B cell (primary cell): ENCODE results near the gene NUDT4. TPM values are rescaled to one million over a fixed set of nuclear protein-coding genes. Genes with fewer than 3 reads are reported as not detected.

Experiments used
- ATAC-seq: fragments of 200-7000 bp; cut with Tn5 transposase; one replicate; pipeline ENCODE4 v1.10.0; 2021; ENCODE audit warnings: low read depth, mild to moderate bottlenecking, moderate number of reproducible peaks, moderate library complexity
- CTCF ChIA-PET: fragments of 350-600 bp; sonication (Branson Sonifier 250); formaldehyde crosslinking; loops from one replicate; lab custom pipeline; 2021; ENCODE audit warnings: antibody characterized with exemption, inconsistent platforms; lab: Charles Lee
- POLR2A ChIA-PET: fragments of 350-600 bp; sonication (Branson Sonifier 250); formaldehyde crosslinking; loops from one replicate; lab custom pipeline; 2021; ENCODE audit warnings: antibody characterized with exemption; lab: Charles Lee
- DNase-seq: peaks from one replicate; pipeline ENCODE4 v3.0.0; 2013
- H2AFZ ChIP-seq: 2 replicates; pipeline ENCODE4 v1.6.1; 2012; ENCODE audit warnings: mild to moderate bottlenecking, low read depth, low read length; ENCODE audit not compliant: insufficient read depth, poor library complexity, severe bottlenecking
- H3K27ac ChIP-seq, 2 donors: 1 replicate in 1 of 2; 2 replicates in 1 of 2; pipeline ENCODE4 v1.5.1; 2012 to 2013; ENCODE audit warnings: low read length in 2 of 2, mild to moderate bottlenecking in 2 of 2, moderate library complexity in 1 of 2
- H3K27me3 ChIP-seq, 4 experiments: fragments of 200-600 bp in 1 of 4; sonication (generic) in 1 of 4; replicated peaks in 1 of 4; 1 replicate in 2 of 4; 2 replicates in 2 of 4; pipeline versions ENCODE4 v1.6.1 to v1.7.0; 2013 to 2016; ENCODE audit warnings: low read length in 3 of 4, mild to moderate bottlenecking in 2 of 4, mixed read lengths in 1 of 4, moderate library complexity in 1 of 4; ENCODE audit not compliant: insufficient read depth in 4 of 4, control insufficient read depth in 3 of 4; ENCODE audit errors: control extremely low read depth in 1 of 4
- H3K36me3 ChIP-seq, 2 experiments: replicated peaks in 1 of 2; 1 replicate in 1 of 2; 2 replicates in 1 of 2; pipeline versions ENCODE4 v1.6.1 to v1.7.1; 2013; ENCODE audit warnings: low read length in 1 of 2; ENCODE audit not compliant: insufficient read depth in 2 of 2, control insufficient read depth in 1 of 2; ENCODE audit errors: control extremely low read depth in 1 of 2, extremely low read depth in 1 of 2
- H3K4me1 ChIP-seq, 2 donors: fragments of 200-600 bp in 1 of 2; sonication (generic) in 1 of 2; 1 replicate in 1 of 2; 2 replicates in 1 of 2; pipeline versions ENCODE4 v1.5.1 to v1.6.1; 2013 to 2017; ENCODE audit warnings: low read length in 2 of 2; ENCODE audit not compliant: control insufficient read depth in 2 of 2, insufficient read depth in 2 of 2
- H3K4me2 ChIP-seq: replicated peaks from 2 replicates; pipeline ENCODE3; 2012; ENCODE audit warnings: mild to moderate bottlenecking, low read depth, low read length; ENCODE audit not compliant: poor library complexity, severe bottlenecking
- H3K4me3 ChIP-seq, 5 experiments: fragments of 200-600 bp in 1 of 5; sonication (generic) in 1 of 5; 1 replicate in 3 of 5; 2 replicates in 2 of 5; pipeline versions ENCODE4 v1.5.1 to v1.7.0; 2011 to 2016; ENCODE audit warnings: low read length in 4 of 5, mild to moderate bottlenecking in 4 of 5, low read depth in 2 of 5, control low read depth in 1 of 5, moderate library complexity in 1 of 5; ENCODE audit not compliant: insufficient read depth in 1 of 5; ENCODE audit errors: control extremely low read depth in 1 of 5, extremely low read depth in 1 of 5
- H3K79me2 ChIP-seq: fragments of 200-600 bp; sonication (generic); one replicate; pipeline ENCODE4 v1.6.0; 2016; ENCODE audit warnings: low read length; ENCODE audit not compliant: control insufficient read depth, insufficient read depth
- H3K9ac ChIP-seq: fragments of 200-600 bp; sonication (generic); 2 replicates; pipeline ENCODE4 v1.6.1; 2017; ENCODE audit warnings: mild to moderate bottlenecking, low read length, moderate library complexity
- H3K9me3 ChIP-seq, 3 donors: one replicate each; pipeline versions ENCODE4 v1.6.1 to v1.7.1; 2013; ENCODE audit warnings: low read length in 2 of 3; ENCODE audit not compliant: control insufficient read depth in 2 of 3, insufficient read depth in 1 of 3; ENCODE audit errors: control extremely low read depth in 1 of 3
- H4K20me1 ChIP-seq: 2 replicates; pipeline ENCODE4 v1.6.0; 2012; ENCODE audit warnings: mild to moderate bottlenecking, low read length; ENCODE audit not compliant: insufficient read depth, control insufficient read depth, poor library complexity, severe bottlenecking
- H3K27ac Mint-ChIP-seq: one replicate; pipeline ENCODE4 v1.8.0; 2021; ENCODE audit warnings: mixed read lengths
- H3K27me3 Mint-ChIP-seq: one replicate; pipeline ENCODE4 v1.8.0; 2021; ENCODE audit warnings: mixed read lengths
- H3K4me1 Mint-ChIP-seq: one replicate; pipeline ENCODE4 v1.8.0; 2021; ENCODE audit warnings: mixed read lengths
- H3K4me3 Mint-ChIP-seq: one replicate; pipeline ENCODE4 v1.8.0; 2021; ENCODE audit warnings: mixed read lengths
- H3K9me3 Mint-ChIP-seq: one replicate; pipeline ENCODE4 v1.8.0; 2022; ENCODE audit warnings: mixed read lengths; ENCODE audit not compliant: insufficient read depth
- CTCF ChIP-seq: fragments of 200-600 bp; IDR thresholded peaks from one replicate; pipeline ENCODE4 v1.8.0; 2022; ENCODE audit warnings: antibody characterized with exemption, mild to moderate bottlenecking
- EZH2 ChIP-seq: IDR thresholded peaks from 2 replicates; pipeline ENCODE4 v1.6.1; 2012; ENCODE audit warnings: borderline replicate concordance, low read depth, mild to moderate bottlenecking, moderate library complexity, low read length; ENCODE audit not compliant: insufficient read depth, poor library complexity, severe bottlenecking
- WGBS: methylation state at CpG from one replicate; pipeline ENCODE4 v1.1.5; 2013; ENCODE audit warnings: missing lambda C conversion rate; ENCODE audit not compliant: insufficient coverage; 5-methylcytosine and 5-hydroxymethylcytosine counted together
- intact Hi-C: fragments of 100-400 bp; cut with micrococcal nuclease; formaldehyde crosslinking; loops from one replicate; pipeline ENCODE4 v1.10.0; 2022
- polyA plus RNA-seq: library from polyadenylated mRNA; depleted of rRNA; stranded (reverse); fragments of >200 nt; gene quantifications from 2 replicates; pipeline ENCODE4 v1.2.3, GENCODE V29; 2012
- total RNA-seq, 2 donors: library from RNA; stranded (reverse); fragments of 120-200 nt in 1 of 2; gene quantifications; 1 replicate in 1 of 2; 2 replicates in 1 of 2; pipeline versions ENCODE4 v1.2.3 to v1.2.4, GENCODE V29; 2013 to 2022

Gene NUDT4
- total and polyA plus RNA-seq, 2 donors (not counting 1 experiment from before 2014, with no cell fraction given) = 18.3 to 56.8 TPM

GRCh38 chr12:93373961-93374656 is 3.6 kb upstream of the NUDT4 start:
- Histone ChIP-seq H3K27me3 (no peaks in the 10 kb centered on the region), H3K4me2 (no peak overlapping the region), H3K4me1 (peaks cover 0 to 7% of the 10 kb centered on the region in 2 donors), H3K79me2 (peaks cover 9% of the 10 kb centered on the region), H3K27ac (no peak overlapping the region), H3K9me3 (no peaks in the 10 kb centered on the region), H3K9ac (no peak overlapping the region), H3K4me3 (no peak overlapping the region), H4K20me1 (no peaks in the 10 kb centered on the region), H2AFZ (no peak overlapping the region), H3K36me3 (no peaks in the 10 kb centered on the region)
- POLR2A ChIA-PET = interaction anchor here (0.5 to 0.9 kb wide), 2 partner anchors 372 to 447 kb away, joined by 3 to 6 read pairs; no protein-coding TSS in a partner anchor
- Mint-ChIP-seq H3K9me3 (no peaks in the 10 kb centered on the region), H3K27ac (no peak overlapping the region), H3K4me3 (no peak overlapping the region), H3K4me1 (peaks cover 4% of the 10 kb centered on the region), H3K27me3 (peaks cover 10% of the 10 kb centered on the region)
- intact Hi-C loops = no loop called here
- ATAC-seq (no peak), DNase-seq (no peak)
- CTCF ChIA-PET = interaction anchor here (0.8 to 1.0 kb wide), 2 partner anchors 23 to 129 kb away, joined by 4 to 6 read pairs; no protein-coding TSS in a partner anchor
- TF ChIP-seq CTCF (no peak), EZH2 (no peak)
- WGBS = 90% methylated on average over 1 of the region's 2 CpGs

GRCh38 chr12:93375906-93376305 is 1.8 kb upstream of the NUDT4 start:
- H3K27me3 Mint-ChIP-seq = peaks cover 7% of the 10 kb centered on the region
- no peaks in the 10 kb centered on the region for H3K9me3 ChIP-seq
- no peaks in the 10 kb centered on the region for H3K9me3 Mint-ChIP-seq
- H4K20me1 ChIP-seq = peaks cover 5% of the 10 kb centered on the region
- H3K36me3 ChIP-seq = no peaks in the 10 kb centered on the region
- H3K4me1 Mint-ChIP-seq = peaks cover 21% of the 10 kb centered on the region
- ChIA-PET POLR2A (no interaction called here), CTCF (interaction anchor here (2.6 kb wide), 1 partner anchor 388 kb away, joined by 13 read pairs; no protein-coding TSS in a partner anchor)
- H3K4me3 Mint-ChIP-seq = no peak overlapping the region
- H2AFZ ChIP-seq = no peak overlapping the region
- intact Hi-C loops = loop anchor here (2.0 to 5.0 kb wide), 3 partner anchors 196 to 1697 kb away; partner anchors contain the start of genes NR2C1 and SOCS2
- H3K27ac ChIP-seq = no peak overlapping the region
- H3K4me1 ChIP-seq = peaks cover 15 to 20% of the 10 kb centered on the region in 2 donors
- H3K27ac Mint-ChIP-seq = no peak overlapping the region
- TF ChIP-seq EZH2 (no peak), CTCF (no peak)
- peaks cover 27% of the 10 kb centered on the region for H3K79me2 ChIP-seq
- no peak overlapping the region for H3K4me3 ChIP-seq
- no peak for DNase-seq
- 100% methylated on average over 2 of the region's 6 CpGs for WGBS
- ATAC-seq = no peak
- no peak overlapping the region for H3K9ac ChIP-seq
- H3K27me3 ChIP-seq = no peaks in the 10 kb centered on the region
- no peak overlapping the region for H3K4me2 ChIP-seq
